Muscle of leg (tissue), 11 donors: ENCODE results near the gene BRME1. TPM values are rescaled to one million over a fixed set of nuclear protein-coding genes. Genes with fewer than 3 reads are reported as not detected.

Experiments used
- DNase-seq: peaks from one replicate; pipeline ENCODE4 v3.0.0; 2013
- H3K27ac ChIP-seq: one replicate; pipeline ENCODE4 v1.5.1; 2013; ENCODE audit warnings: mild to moderate bottlenecking, low read length, control low read depth
- H3K27me3 ChIP-seq: one replicate; pipeline ENCODE4 v1.6.1; 2013; ENCODE audit warnings: low read length; ENCODE audit not compliant: control insufficient read depth, insufficient read depth
- H3K36me3 ChIP-seq: one replicate; pipeline ENCODE4 v1.6.1; 2013; ENCODE audit warnings: low read length; ENCODE audit not compliant: control insufficient read depth, insufficient read depth
- H3K4me1 ChIP-seq: one replicate; pipeline ENCODE4 v1.6.1; 2013; ENCODE audit warnings: low read length; ENCODE audit not compliant: control insufficient read depth, insufficient read depth
- H3K4me3 ChIP-seq: one replicate; pipeline ENCODE4 v1.5.1; 2013; ENCODE audit warnings: low read length, control low read depth
- H3K9me3 ChIP-seq: replicated peaks from 2 replicates; pipeline ENCODE4 v1.6.1; 2013; ENCODE audit warnings: low read depth, low read length; ENCODE audit not compliant: control insufficient read depth
- WGBS: methylation state at CpG from one replicate; pipeline ENCODE4 v1.1.5; 2013; ENCODE audit warnings: missing lambda C conversion rate; ENCODE audit not compliant: insufficient coverage; 5-methylcytosine and 5-hydroxymethylcytosine counted together
- polyA plus RNA-seq, 8 donors: library from polyadenylated mRNA; unstranded; fragments of 120-200 nt; gene quantifications; one replicate each; pipeline versions ENCODE4 v1.2.1 to v1.2.3, GENCODE V29; 2013; ENCODE audit warnings: inconsistent platforms in 1 of 8, low replicate concordance in 1 of 8; ENCODE audit not compliant: insufficient read length in 8 of 8, insufficient read depth in 1 of 8
- total RNA-seq: library from RNA; stranded (reverse); fragments of 120-200 nt; gene quantifications from one replicate; pipeline ENCODE4 v1.2.4, GENCODE V29; 2013

Gene BRME1
- total and polyA plus RNA-seq, 9 donors = 2.1 to 6.1 (median 3.7) TPM

DNA sequence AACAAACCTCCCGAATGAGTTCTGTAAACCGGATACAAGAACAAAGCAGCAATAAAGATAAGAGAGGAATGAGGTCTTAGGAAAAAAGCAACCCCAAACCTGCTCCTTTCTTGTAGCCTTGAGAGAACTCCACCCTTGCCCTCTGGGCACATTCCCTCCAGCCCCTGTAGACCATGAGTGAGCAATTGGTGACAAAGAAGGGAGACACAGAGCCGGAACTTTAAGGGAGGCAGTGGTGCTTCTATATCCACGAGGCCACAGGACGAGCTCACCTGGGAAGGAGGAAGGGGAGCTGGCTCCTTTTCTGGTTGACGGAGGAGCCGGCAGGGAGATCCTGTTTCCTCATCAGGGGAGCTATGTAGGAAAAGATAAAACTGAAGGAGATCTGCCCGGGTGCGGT lies 13.0 kb downstream of the BRME1 start:
- Histone ChIP-seq H3K36me3 (peaks cover 3% of the 10 kb centered on the region), H3K27ac (no peak overlapping the region), H3K4me3 (no peak overlapping the region), H3K27me3 (no peaks in the 10 kb centered on the region), H3K9me3 (no peaks in the 10 kb centered on the region), H3K4me1 (no peaks in the 10 kb centered on the region)
- 68% methylated on average over 5 of the region's 9 CpGs for WGBS
- no peak for DNase-seq

DNA sequence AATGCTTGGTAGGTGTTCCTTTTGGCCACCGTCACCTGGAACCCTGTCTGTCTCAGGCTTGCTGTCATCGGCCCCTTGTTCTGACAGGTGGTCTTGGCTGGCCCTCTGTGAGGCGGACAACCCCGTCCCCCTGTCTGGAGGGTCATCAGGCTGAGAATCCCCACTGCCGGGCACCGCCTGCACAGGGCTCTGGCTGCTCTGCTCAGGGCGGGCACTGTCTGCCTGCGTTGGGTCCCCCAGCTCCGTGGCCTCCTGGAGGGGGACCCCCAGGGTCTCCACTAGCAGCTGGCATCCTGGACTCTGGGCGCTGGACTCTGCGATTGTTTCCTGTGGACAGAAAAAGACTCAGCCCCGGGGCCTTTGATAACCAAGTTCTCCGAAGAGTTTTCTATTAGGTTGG lies 15.8 kb downstream of the BRME1 start:
- H3K4me1 ChIP-seq = no peaks in the 10 kb centered on the region

GRCh38 chr19:13888281-13888680 lies 17.6 kb downstream of the BRME1 start:
- no peak for DNase-seq

More for the DNA sequence above, 15.8 kb downstream of the BRME1 start:
- Histone ChIP-seq H3K4me3 (no peak overlapping the region), H3K27me3 (no peaks in the 10 kb centered on the region), H3K36me3 (peaks cover 3% of the 10 kb centered on the region), H3K9me3 (no peaks in the 10 kb centered on the region), H3K27ac (no peak overlapping the region)
- DNase-seq = no peak
- 90% methylated on average over 12 of the region's 13 CpGs for WGBS

DNA sequence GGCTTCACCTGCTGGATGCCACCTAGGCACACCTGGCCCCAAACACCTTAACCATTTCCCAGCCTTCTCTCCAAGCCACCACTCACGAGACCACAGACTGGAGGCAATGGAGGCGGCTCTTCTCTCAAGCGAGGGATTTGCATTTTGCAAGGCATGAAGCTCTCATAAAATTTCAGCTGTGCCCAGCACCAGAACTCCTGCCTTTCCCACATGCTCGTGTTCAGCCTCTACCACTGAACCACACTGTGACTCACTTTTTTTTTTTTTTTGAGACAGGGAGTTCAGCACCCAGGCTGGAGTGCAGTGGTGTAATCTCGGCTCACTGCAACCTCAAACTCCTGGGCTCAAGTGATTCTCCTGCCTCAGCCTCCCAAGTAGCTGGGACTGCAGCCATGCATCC lies 18.4 kb downstream of the BRME1 start:
- WGBS = 58% methylated on average over 5 of the region's 5 CpGs
- Histone ChIP-seq H3K9me3 (no peaks in the 10 kb centered on the region), H3K4me3 (no peak overlapping the region), H3K36me3 (peaks cover under 1% of the 10 kb centered on the region), H3K4me1 (peaks cover 11% of the 10 kb centered on the region), H3K27ac (no peak overlapping the region), H3K27me3 (no peaks in the 10 kb centered on the region)
- DNase-seq = no peak

More at GRCh38 chr19:13888281-13888680, 17.6 kb downstream of the BRME1 start:
- H3K27me3 ChIP-seq = no peaks in the 10 kb centered on the region
- WGBS = 84% methylated on average over 16 of the region's 16 CpGs
- no peaks in the 10 kb centered on the region for H3K9me3 ChIP-seq
- no peak overlapping the region for H3K27ac ChIP-seq
- H3K4me3 ChIP-seq = no peak overlapping the region
- H3K4me1 ChIP-seq = peaks cover 6% of the 10 kb centered on the region
- peaks cover 3% of the 10 kb centered on the region for H3K36me3 ChIP-seq

GRCh38 chr19:13887018-13887436 lies 18.9 kb downstream of the BRME1 start:
- Histone ChIP-seq H3K27ac (no peak overlapping the region), H3K9me3 (no peaks in the 10 kb centered on the region), H3K4me3 (no peak overlapping the region), H3K27me3 (no peaks in the 10 kb centered on the region), H3K4me1 (peaks cover 16% of the 10 kb centered on the region), H3K36me3 (no peaks in the 10 kb centered on the region)
- no peak for DNase-seq
- 51% methylated on average over 14 of the region's 16 CpGs for WGBS

- Histone ChIP-seq H3K27me3 (no peaks in the 10 kb centered on the region), H3K36me3 (no peaks in the 10 kb centered on the region), H3K9me3 (no peaks in the 10 kb centered on the region), H3K27ac (no peak overlapping the region), H3K4me1 (peaks cover 28% of the 10 kb centered on the region), H3K4me3 (no peak overlapping the region)
- 88% methylated on average over 19 of the region's 20 CpGs for WGBS
- no peak for DNase-seq
Observed at GRCh38 chr19:13885826-13886365, 20.0 kb downstream of the BRME1 start.

DNA sequence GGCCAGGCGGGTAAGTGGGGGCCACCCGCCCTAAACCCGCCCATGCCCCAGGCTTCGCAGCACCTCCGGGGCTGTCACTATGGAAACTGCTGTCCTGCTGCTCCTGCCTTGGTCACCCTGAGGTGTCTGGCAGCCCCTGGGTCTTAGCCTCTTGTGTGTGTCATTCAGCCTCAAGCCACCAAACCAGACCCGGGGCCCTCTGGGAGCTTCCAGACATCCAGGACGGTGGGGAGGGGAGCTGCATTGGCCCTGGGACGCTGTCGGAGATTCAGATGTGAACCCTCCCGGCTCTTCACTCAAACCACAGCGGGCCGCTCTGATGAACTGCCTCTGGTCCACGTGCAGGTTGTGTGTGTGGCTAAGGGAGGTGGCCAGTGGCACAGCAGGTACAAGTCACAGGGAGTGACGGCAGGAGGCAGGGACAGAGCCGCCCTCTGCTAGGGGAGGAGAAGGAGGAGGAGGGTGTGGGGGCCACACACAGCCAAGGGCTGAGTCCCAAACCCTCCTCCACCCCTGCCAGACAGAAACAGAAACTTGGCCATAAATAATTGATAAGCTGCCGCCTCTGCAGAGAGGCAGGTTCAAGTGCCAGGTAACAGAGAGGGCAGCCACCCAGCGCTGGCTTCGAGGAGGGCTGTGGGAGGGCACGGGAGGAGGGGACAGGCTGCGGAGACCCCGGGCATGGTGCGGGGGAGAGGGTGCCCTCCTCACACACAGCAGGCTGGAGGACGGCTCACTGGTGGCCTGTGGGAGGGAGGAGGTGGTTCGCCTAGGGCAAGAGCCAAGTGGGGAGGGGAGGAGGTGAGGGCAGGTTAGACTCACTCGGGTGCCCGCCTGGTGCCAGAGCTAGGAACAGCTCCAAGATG lies 21.0 kb downstream of the BRME1 start:
- H3K27ac ChIP-seq = no peak overlapping the region
- peaks cover 37% of the 10 kb centered on the region for H3K4me1 ChIP-seq
- no peaks in the 10 kb centered on the region for H3K36me3 ChIP-seq
- no peaks in the 10 kb centered on the region for H3K27me3 ChIP-seq
- WGBS = 73% methylated on average over 15 of the region's 26 CpGs
- H3K9me3 ChIP-seq = no peaks in the 10 kb centered on the region
- no peak overlapping the region for H3K4me3 ChIP-seq
- DNase-seq = no peak

DNA sequence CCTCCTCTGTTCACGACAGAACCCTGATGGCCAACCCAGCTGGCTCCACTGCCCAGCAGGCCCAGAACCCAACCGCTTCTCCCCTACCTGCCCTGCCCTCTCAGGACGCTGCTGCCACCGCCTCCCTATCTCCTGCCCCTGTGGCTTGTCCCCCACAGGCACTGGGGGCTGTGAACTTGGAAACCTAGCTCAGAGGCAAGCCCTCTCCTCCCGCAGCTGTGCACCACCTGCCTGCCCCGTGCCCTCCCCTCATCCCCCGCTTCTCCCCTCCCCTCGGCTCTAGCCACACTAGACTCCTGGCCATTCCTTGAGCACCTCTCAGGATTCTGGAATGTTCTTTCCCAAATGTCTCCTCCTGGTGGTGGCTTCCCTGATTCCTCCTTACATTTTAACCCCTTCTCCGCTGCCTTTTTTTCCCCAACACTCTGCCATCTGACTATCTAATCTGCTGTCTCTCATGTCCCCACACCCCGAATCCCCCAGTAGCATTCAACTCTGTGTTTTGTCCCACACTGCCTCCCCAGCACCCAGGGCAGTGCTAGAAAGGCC lies 22.3 kb downstream of the BRME1 start:
- Histone ChIP-seq H3K9me3 (no peaks in the 10 kb centered on the region), H3K4me1 (peaks cover 41% of the 10 kb centered on the region), H3K4me3 (no peak overlapping the region), H3K27ac (no peak overlapping the region), H3K27me3 (no peaks in the 10 kb centered on the region), H3K36me3 (no peaks in the 10 kb centered on the region)
- WGBS = 41% methylated on average over 8 of the region's 10 CpGs
- no peak for DNase-seq

GRCh38 chr19:13882836-13883235 lies 23.1 kb downstream of the BRME1 start:
- Histone ChIP-seq H3K4me1 (peaks cover 41% of the 10 kb centered on the region), H3K36me3 (no peaks in the 10 kb centered on the region), H3K27ac (no peak overlapping the region), H3K4me3 (no peak overlapping the region), H3K27me3 (no peaks in the 10 kb centered on the region), H3K9me3 (no peaks in the 10 kb centered on the region)
- 83% methylated on average over 9 of the region's 12 CpGs for WGBS
- no peak for DNase-seq

DNA sequence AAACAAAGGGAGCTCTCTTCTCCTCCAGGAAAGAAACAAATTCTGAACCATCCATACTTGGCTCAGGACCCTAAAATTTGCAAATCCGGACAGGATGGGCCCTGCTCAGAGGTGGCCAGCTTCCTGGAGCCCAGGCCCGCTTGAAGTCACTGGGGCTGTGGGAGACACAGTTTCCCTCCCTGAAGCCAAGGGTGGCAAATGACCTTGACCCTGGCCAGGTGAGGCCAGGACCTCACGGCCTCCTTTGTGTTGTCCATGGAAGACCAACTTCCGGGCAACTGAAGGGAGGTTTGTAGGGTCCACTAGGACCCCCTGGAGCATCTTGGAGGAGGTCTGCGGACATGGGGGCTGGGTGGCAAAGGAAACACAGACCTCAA lies 23.5 kb downstream of the BRME1 start:
- no peak overlapping the region for H3K27ac ChIP-seq
- H3K4me3 ChIP-seq = no peak overlapping the region
- peaks cover 41% of the 10 kb centered on the region for H3K4me1 ChIP-seq
- 79% methylated on average over 2 of the region's 5 CpGs for WGBS
- H3K27me3 ChIP-seq = no peaks in the 10 kb centered on the region
- peaks cover 3% of the 10 kb centered on the region for H3K36me3 ChIP-seq
- DNase-seq = no peak
- H3K9me3 ChIP-seq = no peaks in the 10 kb centered on the region
